Progenitor cell of endocrine pancreas (in vitro differentiated cells): Measurements from ENCODE around the gene NUDT16L1. TPM values are rescaled to one million over a fixed set of nuclear protein-coding genes. Genes with fewer than 3 reads are reported as not detected.

ENCODE experiments used
- DNase-seq: peaks from one replicate; pipeline ENCODE4 v3.0.0; 2021; ENCODE audit warnings: low spot score; ENCODE audit not compliant: unreplicated experiment
- H3K27ac Mint-ChIP-seq: 2 replicates; pipeline ENCODE4 v1.8.0; 2021; ENCODE audit warnings: mild to moderate bottlenecking, moderate library complexity, mixed read lengths
- H3K27me3 Mint-ChIP-seq: 2 replicates; pipeline ENCODE4 v1.8.0; 2021; ENCODE audit warnings: mixed read lengths
- H3K36me3 Mint-ChIP-seq: 2 replicates; pipeline ENCODE4 v1.8.0; 2022; ENCODE audit warnings: mixed read lengths; ENCODE audit not compliant: insufficient read depth
- H3K4me1 Mint-ChIP-seq: 2 replicates; pipeline ENCODE4 v1.8.0; 2021; ENCODE audit warnings: low read depth, mixed read lengths
- H3K4me3 Mint-ChIP-seq: 2 replicates; pipeline ENCODE4 v1.8.0; 2021; ENCODE audit warnings: low read depth, mild to moderate bottlenecking, moderate library complexity, mixed read lengths
- H3K9me3 Mint-ChIP-seq: 2 replicates; pipeline ENCODE4 v1.8.0; 2021; ENCODE audit warnings: low read depth, mixed read lengths
- total RNA-seq: library from RNA; stranded (reverse); gene quantifications from 2 replicates; pipeline ENCODE4 v1.2.1, GENCODE V29; 2021
- TF ChIP-seq, protein P1 (sequence below): fragments of 200-600 bp; sonication (generic); IDR thresholded peaks from one replicate; pipeline ENCODE4 v1.5.0; 2021; ENCODE audit warnings: antibody characterized with exemption, mild to moderate bottlenecking; ENCODE audit not compliant: unreplicated experiment

Gene NUDT16L1
- total RNA-seq, 1 donor from 2014 or later = 41.8 TPM

DNA sequence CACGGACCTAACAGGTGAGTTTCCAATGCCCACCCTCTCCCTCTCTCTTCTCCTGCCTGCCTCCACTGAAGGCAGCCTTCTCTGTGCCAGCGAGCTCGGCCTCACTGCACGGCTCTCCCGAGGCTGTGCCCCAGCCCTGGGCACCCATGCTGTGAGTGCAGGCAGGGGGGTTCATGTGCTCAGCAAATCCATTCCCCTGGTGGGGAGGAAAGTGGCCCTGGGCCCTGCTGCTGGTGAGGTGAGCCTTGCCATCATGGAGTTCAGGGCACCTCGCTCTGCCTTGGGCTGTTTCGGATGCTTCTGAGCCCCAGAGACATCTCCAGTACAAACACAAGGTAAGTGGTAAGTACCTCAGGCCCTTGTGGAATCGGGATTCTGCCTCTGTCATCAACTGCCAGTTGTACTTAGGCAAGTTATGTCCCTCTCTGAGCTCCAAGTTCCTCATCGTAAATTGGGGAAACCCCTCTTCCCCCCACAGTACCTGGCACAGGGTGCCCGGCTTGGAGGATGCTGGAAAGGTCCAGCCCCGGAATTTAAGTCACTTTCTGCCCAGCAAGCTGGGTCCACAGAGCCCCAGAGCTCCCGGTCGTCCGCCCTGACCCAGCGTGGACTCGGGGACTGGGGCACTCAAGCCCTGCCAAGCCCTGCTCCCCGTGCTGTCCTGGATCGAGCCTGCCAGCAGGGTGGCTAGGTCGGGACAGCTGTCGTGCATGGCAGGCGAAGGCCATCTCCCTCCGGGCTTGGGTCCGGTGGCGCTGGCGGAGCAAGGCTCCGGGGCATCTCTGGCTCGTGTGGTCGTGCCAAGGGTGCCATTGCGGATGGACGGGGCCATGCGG lies 684 bp upstream of the NUDT16L1 start:
- H3K27me3 Mint-ChIP-seq = no peaks in the 10 kb centered on the region
- no peaks in the 10 kb centered on the region for H3K9me3 Mint-ChIP-seq
- H3K4me3 Mint-ChIP-seq = peak overlapping the region; percentile 80
- peak overlapping the region; percentile 70 for H3K27ac Mint-ChIP-seq
- peaks cover 1% of the 10 kb centered on the region for H3K4me1 Mint-ChIP-seq
- TF ChIP-seq, protein P1, sequence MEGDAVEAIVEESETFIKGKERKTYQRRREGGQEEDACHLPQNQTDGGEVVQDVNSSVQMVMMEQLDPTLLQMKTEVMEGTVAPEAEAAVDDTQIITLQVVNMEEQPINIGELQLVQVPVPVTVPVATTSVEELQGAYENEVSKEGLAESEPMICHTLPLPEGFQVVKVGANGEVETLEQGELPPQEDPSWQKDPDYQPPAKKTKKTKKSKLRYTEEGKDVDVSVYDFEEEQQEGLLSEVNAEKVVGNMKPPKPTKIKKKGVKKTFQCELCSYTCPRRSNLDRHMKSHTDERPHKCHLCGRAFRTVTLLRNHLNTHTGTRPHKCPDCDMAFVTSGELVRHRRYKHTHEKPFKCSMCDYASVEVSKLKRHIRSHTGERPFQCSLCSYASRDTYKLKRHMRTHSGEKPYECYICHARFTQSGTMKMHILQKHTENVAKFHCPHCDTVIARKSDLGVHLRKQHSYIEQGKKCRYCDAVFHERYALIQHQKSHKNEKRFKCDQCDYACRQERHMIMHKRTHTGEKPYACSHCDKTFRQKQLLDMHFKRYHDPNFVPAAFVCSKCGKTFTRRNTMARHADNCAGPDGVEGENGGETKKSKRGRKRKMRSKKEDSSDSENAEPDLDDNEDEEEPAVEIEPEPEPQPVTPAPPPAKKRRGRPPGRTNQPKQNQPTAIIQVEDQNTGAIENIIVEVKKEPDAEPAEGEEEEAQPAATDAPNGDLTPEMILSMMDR = no peak
- peaks cover 2% of the 10 kb centered on the region for H3K36me3 Mint-ChIP-seq
- DNase-seq = no peak

DNA sequence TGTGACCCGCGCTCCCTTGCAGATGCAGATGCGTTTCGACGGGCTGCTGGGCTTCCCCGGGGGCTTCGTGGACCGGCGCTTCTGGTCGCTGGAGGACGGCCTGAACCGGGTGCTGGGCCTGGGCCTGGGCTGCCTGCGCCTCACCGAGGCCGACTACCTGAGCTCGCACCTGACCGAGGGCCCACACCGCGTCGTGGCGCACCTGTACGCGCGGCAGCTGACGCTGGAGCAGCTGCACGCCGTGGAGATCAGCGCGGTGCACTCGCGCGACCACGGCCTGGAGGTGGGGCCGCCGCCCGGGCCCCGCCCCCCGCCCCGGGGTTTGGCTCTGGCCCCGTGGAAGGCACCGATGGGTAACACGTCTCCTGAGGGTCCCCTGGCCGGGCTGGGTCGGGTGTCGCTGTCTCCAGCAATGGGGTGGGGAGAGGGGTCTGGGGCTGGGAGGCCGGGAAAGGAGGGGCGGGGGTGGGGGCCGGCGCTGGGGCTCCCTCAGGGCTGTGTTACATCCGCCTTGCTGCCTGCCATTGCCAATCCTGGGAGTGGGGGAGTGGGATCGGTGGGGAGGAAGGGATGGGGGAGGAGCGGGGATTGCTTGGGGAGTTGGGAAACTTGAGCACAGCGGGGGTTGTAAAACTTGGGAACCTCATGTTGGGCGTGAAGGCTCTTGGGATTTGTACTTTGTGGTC lies 737 bp downstream of the NUDT16L1 start:
- DNase-seq = no peak
- Mint-ChIP-seq H3K4me3 (peak overlapping the region; percentile 80), H3K4me1 (peaks cover 1% of the 10 kb centered on the region), H3K27me3 (no peaks in the 10 kb centered on the region), H3K27ac (peak overlapping the region; percentile 89), H3K36me3 (peaks cover 1% of the 10 kb centered on the region), H3K9me3 (no peaks in the 10 kb centered on the region)
- TF ChIP-seq, protein P1 = no peak

DNA sequence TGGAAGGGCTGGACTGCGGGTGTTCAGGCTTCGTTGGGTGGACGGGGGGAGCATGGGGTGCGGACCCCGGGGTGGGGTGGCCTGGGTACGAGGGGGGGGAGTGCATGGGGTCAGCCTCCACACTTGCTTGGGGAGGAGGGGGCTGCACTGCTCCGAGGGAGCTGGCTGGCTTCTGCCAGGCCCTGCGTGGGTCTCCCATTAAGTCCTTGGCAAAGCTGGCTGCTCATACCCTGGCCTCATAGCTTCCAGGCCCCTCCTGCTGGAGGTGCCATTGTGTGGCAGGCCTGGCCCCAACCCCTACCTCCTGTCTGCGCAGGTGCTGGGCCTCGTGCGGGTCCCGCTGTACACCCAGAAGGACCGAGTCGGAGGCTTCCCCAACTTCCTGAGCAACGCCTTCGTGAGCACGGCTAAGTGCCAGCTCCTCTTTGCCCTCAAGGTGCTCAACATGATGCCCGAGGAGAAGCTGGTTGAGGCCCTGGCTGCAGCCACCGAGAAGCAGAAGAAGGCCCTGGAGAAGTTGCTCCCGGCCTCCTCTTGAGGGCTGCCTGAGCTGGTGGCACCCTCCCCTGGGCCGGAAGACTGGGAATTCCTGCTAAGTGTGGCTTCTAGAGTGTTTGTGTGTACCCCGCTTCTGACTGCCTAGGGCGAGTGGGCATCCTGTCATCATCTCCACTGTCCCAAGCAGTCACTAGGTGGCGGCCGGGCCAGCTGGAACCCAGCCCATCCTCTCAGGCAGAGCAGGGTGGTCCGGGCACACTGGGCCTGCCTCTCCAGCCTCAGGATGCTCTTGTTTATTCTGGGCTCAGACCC lies 1.5 kb downstream of the NUDT16L1 start:
- DNase-seq = no peak
- Mint-ChIP-seq H3K4me3 (peak overlapping the region; percentile 75), H3K9me3 (no peaks in the 10 kb centered on the region), H3K27ac (peak overlapping the region; percentile 89), H3K36me3 (peaks cover 6% of the 10 kb centered on the region), H3K27me3 (no peaks in the 10 kb centered on the region), H3K4me1 (peaks cover 1% of the 10 kb centered on the region)
- TF ChIP-seq, protein P1 = no peak

DNA sequence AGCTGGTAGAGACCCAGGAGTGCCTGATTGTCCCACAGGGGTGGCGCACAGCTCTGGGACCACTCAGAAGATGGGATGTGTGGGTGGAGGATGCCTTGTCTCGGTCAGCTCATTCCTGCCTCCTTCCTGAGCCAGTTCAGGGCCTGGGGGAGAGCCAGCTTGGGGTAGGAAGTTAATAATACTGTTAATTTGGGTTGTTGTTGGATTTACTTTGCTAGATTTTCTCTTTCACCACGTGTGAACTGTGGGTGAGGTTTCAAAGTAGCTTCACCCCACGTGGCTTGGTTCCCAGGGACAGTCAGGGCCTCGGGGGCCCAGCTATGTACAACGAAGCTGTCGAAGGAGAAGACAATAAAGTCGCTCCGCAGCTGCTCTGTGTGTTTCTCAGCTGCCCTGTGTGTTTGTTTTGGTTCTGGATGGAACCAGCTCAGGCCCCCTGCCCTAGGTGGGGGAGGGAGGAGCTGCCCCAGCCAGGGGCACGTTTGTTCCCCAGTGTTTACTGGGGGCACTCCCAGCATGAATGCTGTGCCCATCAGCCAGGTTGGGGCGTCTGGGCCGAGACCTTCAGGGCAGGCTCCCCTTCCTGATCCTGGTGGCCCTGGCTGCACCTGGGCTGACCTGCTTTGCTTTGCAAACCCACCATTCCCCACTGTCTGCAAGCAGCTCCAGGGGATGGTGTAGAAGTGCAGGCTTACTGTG lies 2.3 kb downstream of the NUDT16L1 start:
- no peak for DNase-seq
- Mint-ChIP-seq H3K27me3 (no peaks in the 10 kb centered on the region), H3K9me3 (no peaks in the 10 kb centered on the region), H3K4me1 (peaks cover 1% of the 10 kb centered on the region), H3K27ac (peak overlapping the region; percentile 69), H3K36me3 (peaks cover 4% of the 10 kb centered on the region), H3K4me3 (peak overlapping the region; percentile 75)
- TF ChIP-seq, protein P1 = no peak
